GM21723 (cell line): ENCODE data around the gene SLC16A1.
A peak's percentile ranks its signal among the peaks of the same experiment; 100 is the strongest.
"Not testable (repeated sequence)": the region's sequence is repeated elsewhere in the genome, so short reads cannot be mapped to it uniquely, and the experiment has no call there.

Experiments used
- ATAC-seq: cut with Tn5 transposase; IDR thresholded peaks from one replicate; pipeline ENCODE4 v1.9.1; 2021; ENCODE audit warnings: mild to moderate bottlenecking, moderate library complexity; ENCODE audit not compliant: unreplicated experiment

The SLC16A1 gene

DNA sequence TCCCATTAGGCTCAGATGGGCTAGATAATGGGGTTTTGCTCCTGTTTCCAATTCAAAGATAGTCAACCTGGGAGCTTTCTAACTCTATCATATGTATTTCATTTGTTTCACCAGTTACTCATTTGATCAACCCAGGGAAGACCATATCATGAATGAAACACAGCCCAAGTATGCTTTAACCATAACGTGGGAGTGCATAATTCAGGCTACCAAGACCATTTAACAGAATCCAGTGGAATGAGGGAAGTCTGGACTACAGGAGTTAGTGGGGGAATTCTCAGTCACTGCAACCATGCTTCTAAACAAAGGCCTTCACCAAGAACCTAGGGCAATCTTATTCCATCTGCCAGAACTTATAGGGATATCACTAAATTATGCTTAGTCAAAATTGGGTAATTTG is 15.0 kb upstream of the SLC16A1 start:
- no peak for ATAC-seq

DNA sequence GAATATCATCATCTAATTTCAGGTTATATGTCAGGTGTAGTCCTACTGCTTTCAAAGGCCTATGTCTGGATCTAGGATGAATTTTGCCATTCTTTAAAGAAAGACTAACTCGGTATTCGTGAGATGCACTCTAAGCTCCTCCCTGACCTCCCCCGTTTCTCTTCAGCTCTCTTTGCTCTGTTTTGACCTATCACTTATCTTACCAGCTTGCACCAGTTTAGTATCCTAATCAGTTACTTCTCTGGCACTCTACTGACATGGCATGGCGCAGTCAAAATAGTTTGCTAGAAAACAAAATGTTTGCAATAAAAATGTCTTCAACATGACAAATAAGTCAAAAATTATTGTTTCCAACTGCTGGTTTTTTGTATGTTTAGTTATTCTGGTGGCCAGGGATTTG is 8.4 kb upstream of the SLC16A1 start:
- no peak for ATAC-seq

DNA sequence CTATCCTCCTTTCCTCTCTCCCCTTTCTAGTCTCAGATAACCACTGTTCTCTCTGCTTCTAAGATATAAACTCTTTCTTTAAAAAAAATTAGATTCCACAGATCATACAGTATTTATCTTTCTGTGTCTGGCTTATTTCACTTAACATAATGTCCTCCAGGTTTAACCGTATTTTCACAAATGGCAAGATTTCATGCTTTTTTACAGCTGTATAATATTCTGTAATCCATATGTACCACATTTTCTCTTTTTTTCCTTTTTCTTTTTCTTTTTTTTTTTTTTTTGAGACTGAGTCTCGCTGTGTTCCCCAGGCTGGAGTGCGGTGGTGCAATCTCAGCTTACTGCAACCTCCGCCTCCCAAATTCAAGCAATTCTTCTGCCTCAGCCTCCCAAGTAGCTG is 5.1 kb upstream of the SLC16A1 start:
- ATAC-seq, result no peak

DNA sequence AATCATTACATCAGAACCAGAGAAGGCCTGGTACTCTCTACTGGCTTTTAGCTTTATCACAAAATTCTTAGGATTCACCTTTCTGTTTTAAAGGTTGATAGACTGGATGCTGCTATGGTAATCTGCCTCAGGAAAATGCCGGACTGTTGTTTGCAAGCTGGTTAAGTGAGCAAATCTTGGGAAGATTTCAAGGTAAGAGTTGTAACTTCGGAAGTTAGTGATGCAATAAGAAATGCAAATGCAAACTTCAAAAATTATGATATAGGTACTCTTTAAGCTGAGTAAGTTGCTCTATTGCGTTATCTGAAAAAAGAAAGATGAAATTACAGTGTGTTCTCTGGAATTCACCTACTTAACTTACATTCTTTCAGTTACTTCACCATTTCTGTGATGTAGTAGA is 4.4 kb upstream of the SLC16A1 start:
- ATAC-seq, result no peak

DNA sequence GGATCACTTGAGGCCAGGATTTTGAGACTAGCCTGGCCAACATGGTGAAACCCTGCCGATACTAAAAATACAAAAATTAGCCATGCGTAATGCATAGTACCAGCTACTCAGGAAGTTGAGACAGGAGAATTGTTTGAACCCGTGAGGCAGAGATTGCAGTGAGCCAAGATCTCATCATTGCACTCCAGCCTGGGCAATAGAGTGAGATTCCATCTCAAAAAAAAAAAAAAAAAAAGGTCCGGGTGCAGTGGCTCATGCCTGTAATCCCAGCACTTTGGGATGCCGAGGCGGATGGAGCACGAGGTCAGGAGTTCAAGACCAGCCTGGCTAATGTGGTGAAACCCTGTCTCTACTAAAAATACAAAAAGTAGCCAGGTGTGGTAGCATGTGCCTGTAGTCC is 2.2 kb upstream of the SLC16A1 start:
- ATAC-seq, result not testable (repeated sequence)

DNA sequence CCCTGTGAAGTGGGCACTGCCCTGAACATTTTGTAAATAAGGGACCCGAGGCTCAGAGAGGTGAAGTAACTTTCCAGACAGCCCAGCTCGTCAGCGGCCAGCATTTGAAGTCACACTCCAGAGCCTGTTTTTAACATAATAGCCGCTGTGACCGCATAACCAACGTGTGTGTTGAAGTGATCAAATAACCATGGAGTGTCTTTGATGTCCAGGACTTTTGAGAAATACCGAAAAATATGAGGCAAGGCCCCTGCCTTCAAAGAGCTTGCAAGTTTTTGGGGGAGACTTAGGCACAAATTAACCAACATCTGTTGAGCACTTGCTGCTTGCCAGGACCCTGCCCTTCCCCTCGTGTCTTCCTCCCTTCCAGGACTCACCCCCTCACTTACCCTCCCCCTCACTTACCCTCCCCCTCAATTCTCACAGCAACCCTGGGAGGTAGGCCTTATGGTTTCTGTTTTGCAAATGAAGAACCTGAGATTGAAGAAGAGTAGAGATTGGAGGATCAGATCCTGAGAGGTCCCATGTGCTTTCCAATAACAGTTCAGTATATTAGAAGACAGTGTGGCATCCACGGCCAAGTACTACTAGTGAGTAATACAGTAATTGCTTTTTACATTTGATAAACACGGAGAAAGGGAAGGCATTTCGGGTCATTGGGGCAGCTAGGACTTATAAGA is 1.3 kb upstream of the SLC16A1 start:
- ATAC-seq, result peak; percentile 56

DNA sequence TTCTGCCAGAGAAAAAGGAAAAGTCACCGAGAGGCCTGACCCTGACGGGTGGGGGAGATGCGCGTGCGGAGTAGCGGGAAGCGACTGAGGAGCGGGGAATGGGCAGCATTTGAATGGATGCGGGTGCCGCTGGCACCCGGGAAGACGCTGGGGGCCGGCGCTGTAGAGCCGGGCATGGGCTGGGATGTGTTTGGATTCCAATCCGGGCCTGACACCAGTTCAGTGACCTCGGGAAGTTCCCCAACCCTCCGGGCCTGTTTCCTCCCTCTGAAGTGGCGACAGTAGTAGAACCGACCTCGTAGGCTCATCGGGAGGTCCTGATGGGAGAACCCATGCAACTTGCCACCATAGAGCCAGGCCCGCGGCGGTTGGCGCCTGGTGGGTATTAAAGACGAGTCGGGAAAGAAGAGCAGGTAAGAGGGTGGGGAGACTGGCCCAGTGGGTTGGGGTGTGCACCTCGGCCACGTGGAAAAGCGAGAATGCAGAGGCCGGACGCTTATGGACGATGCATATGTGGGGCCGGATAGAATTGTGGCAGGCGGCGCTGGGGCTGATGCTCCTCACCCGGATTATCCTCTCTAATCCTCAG is 642 bp upstream of the SLC16A1 start:
- peak; percentile 8 for ATAC-seq

DNA sequence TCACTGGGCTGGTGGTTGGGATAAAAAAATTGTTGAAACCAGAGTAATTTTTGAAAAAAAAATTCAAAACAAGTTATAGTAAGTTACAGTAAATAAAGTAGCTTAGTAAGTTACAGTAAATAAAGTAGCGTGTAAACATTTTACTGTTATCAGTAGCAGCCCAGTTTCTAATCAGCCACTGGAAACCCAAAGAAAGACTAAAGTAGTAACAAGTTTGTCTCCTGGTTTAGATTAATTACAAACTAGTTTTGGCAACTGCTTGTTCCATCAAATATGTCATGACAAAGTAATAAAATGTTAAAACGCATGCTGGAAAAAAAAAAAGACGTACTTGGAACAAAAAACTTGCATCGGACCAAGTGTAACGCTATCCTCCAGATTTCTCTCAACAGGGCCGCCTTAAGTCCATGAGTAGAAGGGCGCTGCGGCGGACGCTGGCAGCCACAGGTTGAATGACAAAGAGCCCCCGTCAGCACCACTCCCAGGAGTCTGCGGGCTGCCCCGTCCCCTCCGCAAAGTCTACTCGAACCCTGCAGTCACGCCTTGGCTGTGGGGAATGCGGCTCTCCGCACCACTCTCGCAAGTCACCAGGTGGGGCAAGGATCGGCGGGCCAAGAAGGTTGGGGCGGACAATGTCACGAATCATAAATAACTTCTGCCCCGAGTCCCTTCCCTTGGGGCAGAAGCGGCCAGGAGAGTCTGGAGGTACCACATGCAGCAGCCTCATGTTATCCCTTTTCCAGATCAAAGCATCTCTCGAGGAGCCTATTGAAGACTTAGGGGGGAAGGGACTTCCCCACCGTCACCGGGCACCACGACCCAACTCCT is 837 bp downstream of the SLC16A1 start:
- peak; percentile 22 for ATAC-seq

DNA sequence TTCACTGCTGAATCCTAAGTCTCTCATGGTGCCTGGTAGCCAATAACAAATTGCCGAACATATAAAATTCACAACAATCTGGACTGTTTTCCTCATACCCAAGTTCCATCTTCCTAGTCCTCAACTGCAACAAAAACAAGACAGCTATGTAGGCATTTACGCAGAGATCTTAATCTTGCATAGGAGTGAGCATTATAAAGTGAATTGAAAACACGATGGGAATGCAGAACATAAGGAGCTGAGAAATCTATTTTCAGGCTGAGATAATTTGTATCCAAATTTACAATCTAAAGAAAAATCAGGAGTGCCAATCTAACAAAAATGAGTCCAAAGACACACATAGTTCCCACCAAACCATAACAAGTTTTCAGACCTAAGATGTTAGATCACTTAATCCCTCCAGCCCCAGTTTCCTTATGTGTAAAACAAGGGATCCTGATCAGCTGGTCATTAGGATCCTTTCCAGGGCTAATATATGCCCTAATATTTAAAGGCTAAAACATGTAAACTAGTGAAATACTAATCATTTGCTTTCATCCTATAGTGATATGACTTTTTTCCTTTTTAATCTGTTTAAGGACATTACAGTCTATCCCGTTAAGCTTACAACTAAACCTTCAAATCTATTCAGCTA is 1.9 kb downstream of the SLC16A1 start:
- no peak for ATAC-seq

DNA sequence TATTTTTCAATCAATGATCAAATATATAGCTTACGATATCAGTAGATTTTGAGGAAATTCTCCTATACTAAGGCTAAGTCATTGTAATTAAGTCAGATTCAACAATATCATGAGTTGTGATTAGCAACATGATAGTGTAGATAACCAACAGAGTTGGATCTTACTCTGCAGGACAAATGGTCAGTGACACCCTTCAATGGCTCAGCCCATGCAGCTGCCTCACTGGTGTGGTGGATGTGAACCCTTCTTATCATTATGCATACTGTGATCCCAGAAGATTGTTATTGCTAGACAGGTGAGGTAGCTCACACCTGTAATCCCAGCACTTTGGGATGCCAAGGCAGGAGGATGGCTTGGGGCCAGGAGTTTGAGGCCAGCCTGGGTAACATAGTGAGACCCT is 5.6 kb downstream of the SLC16A1 start:
- no peak for ATAC-seq

DNA sequence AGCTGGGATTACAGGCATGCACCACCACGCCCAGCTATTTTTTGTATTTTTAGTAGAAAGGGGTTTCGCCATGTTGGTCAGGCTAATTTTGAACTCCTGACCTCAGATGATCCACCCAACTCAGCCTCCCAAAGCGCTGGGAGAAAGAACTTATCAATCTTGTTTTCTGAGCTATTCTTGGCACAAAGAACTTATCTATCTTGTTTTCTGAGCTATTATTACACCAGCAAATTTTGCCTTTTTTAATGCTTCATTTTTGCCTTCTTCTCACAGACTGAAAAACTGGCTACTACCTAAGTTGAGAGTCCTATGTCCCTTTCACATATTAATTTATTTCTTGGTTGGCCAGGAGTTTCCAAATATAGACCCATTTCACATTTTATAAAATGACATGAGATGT is 9.3 kb downstream of the SLC16A1 start:
- no peak for ATAC-seq

DNA sequence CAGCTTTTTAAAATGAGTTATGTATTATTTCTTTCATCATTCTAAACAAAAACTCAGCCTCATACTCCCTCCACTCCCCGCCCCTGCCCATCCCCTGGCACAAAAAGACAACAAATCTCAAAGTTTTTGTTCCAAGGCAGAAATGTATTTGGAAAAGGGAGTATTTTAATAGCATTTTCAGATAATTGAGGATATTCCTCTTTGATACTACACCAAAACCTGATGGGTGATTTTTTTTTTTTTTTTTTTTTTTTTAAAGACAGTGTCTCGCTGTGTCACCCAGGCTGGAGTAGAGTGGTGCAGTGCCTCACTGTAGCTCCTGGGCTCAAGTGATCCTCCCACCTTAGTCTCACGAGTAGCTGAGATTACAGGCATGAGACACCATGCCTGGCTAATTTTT is 16.2 kb downstream of the SLC16A1 start:
- no peak for ATAC-seq

DNA sequence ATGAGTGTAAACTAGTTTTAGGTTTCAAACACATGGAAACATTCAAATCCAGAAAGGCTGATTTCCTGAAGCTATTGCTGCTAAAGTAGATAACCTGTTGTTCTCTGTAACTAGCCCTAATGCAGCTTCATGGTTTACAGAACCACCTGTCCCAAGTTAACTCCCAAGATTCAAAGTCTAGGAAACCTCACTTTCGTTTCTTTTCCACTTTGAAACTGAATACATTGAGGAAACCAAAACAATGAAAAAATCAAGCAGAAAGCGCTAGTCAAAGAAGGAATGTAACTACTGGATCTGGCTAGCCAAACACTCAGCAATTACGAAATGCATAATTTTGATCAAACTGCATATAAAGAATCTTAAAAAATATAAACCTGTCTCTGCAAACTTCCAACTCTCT is 17.8 kb downstream of the SLC16A1 start:
- ATAC-seq, result no peak

DNA sequence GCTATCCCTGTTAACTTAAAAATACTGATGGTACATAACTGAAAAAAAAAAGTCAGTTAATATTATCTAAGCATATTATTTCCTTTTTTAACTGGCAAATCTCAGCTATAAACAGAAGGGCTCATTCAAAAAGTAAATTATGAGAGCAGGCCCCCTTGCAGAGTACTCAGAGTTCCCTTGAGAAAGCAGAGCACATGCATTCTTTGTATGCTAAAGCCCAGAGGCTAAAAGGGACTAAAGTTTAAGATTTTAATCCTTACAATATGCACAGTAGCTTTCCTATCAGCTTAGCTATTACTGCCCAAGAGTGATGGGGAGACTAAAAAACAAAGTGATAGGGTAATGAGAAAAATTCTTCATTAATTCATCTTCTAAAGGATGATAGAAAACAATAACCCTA is 18.5 kb downstream of the SLC16A1 start:
- ATAC-seq, result no peak

DNA sequence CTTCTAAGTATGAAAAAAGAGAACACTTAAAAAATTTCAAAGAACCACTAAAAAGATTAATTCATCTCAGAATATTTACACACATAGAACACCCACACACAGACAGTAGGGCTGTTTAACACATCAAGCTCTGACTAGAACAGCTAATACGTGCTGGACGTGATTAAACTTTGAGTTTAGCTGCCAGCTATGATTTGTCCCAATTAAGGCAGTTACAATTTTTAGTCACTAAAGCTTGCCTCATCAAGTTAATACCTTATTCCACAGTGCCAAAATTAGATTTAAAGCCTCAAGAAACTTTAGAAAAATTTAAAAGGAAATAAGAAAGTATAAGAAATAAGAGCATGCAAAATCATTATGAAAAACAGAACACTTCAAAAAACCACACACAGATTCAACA is 18.9 kb downstream of the SLC16A1 start:
- ATAC-seq, result no peak

DNA sequence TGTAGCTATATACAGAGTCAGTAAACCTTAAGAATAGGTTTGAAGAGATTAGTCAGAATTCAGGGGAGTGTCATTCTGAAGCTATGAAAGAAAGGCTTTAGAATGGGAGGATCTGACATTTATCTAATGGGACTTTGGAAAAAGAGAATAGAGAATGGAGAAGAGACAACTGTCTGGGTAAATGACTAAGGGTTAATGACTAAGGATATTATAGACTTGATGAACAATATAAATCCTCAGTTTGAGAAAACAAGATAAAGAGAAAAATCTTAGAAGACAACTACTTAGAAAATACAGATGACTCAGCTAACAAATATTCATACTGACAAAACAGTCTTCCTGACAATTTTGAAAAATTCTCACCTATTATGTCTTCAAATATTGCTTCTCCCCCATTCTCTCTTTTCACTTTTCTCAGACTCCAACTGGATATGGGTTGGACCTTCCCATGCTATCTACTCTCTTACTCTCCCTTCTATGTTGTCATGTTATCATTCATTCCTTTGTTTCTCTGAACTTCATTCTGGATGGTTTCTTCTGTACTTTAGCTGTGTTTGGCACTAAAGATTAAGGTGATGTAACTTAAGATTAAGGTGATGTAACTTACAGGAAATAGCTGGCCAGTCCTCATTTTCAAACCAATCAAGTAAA is 20.4 kb downstream of the SLC16A1 start:
- no peak for ATAC-seq

DNA sequence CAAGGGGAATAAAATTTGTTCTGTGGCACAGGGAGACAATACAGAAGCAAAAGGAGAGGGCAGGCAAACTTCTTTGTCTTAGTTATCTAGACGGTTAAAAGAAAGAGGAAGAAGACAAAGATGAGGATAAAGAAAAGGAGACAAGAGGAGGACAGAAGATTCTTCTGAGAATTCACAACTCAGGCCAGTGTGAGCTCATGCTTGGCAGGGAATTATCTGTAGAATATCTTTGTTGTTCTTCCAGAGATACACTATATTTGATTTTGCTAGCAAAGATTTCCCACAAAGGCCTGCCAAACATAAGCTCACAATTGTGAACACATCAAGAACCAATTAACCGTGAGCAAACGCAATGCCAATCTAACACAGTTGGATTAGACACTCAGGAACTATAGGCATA is 21.4 kb downstream of the SLC16A1 start:
- no peak for ATAC-seq

DNA sequence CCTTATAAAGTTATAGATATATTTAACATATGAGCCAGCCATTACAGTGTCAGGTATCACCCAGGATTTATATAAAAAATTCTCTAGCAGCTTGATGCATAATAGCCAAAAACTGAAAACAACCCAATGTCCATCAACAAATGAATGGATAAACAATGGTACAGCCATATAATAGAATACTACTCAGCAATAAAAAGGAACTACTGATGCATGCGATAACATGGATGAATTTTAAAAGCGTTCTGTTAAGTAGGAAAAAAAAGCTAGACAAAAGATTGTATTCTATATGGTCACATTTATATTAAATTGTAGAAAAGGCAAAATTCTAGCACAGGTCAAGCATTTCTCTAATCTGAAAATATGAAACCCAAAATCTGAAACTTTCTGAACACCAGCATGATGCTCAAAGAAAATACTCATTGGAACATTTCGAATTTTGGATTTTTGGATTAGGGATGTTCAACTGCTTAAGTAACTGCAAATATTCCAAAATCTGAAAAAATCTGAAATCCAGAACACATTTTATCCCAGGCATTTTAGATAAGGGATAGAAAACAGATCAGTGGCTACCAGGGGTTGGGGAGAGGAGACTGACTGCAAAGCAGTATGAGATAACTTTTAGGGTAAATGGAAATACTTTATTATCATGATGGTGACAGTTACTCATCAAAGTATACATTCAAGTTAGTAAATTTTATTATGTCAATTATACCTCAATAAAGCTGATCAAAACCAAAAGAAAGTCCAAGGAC is 22.0 kb downstream of the SLC16A1 start:
- ATAC-seq, result no peak

DNA sequence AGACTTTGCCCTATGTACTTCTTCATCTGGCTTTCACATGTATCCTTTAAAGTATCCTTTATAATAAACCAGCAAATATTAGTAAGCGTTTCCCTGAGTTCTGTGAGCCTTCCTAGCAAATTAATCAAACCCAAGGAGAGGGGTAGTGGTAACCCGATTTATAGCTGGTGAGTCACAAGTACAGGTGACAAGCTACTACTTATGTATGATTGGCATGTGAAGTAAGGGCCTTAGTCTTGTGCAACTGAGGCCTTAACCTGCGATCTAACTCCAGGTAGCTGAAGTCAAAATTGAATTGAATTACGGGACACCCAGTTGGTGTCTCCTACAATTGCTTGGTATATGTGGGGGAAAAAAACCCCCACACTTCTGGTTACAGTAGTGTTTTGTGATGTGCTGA is 26.0 kb downstream of the SLC16A1 start:
- ATAC-seq, result no peak

DNA sequence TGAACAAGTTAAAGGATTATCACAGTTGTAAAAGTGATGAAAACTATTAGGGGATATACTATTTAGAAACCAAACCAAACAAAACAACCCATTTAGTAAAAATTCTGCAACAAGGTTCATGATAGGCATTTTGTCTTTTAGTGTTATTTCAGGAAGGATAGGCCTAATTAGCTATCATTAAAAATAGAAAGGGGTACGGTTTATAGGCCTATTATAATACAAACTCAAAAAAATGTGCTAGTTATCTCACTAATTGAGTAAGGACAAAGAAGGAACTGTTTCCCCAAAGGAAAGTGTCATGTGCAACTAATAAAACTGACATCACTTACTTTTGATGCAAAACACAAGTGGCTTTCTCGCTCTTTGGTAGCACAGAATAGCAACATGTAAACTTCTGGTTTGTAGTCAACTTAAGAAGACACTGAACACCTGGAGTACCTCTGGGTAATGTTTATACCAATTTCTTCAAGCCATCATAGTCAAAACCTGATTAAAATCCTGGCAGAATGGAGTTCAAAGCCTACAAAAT is 28.5 kb downstream of the SLC16A1 start:
- no peak for ATAC-seq
